Uterus (tissue), 4 donors: ENCODE results near the gene MKLN1. TPM values are rescaled to one million over a fixed set of nuclear protein-coding genes. Genes with fewer than 3 reads are reported as not detected.

Experiments used
- DNase-seq, 2 donors: peaks; one replicate each; pipeline ENCODE4 v3.0.0-alpha.2; 2019 to 2020
- H3K27ac ChIP-seq, 2 donors: fragments of 200-600 bp; sonication (generic); 1 replicate in 1 of 2; 2 replicates in 1 of 2; pipeline ENCODE4 v1.5.1; 2016 to 2018
- H3K27me3 ChIP-seq, 2 donors: fragments of 200-600 bp; sonication (generic); one replicate each; pipeline ENCODE4 v1.5.1; 2018 to 2019; ENCODE audit warnings: control low read depth in 1 of 2
- H3K36me3 ChIP-seq, 2 donors: fragments of 200-600 bp; sonication (generic); one replicate each; pipeline ENCODE4 v1.5.1; 2019; ENCODE audit warnings: control low read depth in 1 of 2
- H3K4me1 ChIP-seq, 2 donors: fragments of 200-600 bp; sonication (generic); one replicate each; pipeline ENCODE4 v1.5.1; 2018 to 2019; ENCODE audit warnings: control low read depth in 1 of 2
- H3K4me3 ChIP-seq, 2 donors: fragments of 200-600 bp; sonication (generic); 1 replicate in 1 of 2; 2 replicates in 1 of 2; pipeline ENCODE4 v1.5.1; 2018 to 2019; ENCODE audit warnings: mild to moderate bottlenecking in 1 of 2
- H3K9me3 ChIP-seq, 2 donors: fragments of 200-600 bp; sonication (generic); one replicate each; pipeline ENCODE4 v1.5.1; 2019; ENCODE audit warnings: control low read depth in 1 of 2
- POLR2A ChIP-seq, 2 donors: fragments of 450-650 bp; IDR thresholded peaks; one replicate each; pipeline ENCODE4 v1.6.1; 2016; ENCODE audit warnings: antibody characterized with exemption in 2 of 2, mild to moderate bottlenecking in 1 of 2, moderate library complexity in 1 of 2
- intact Hi-C: fragments of 100-400 bp; cut with DNase I; formaldehyde crosslinking; loops from one replicate; pipeline ENCODE4 v1.15.1; 2023; ENCODE audit warnings: low total_unique reads
- total RNA-seq, 4 donors: library from RNA; depleted of rRNA in 3 of 4; stranded (reverse); fragments of >200 nt in 3 of 4; gene quantifications; one replicate each; pipeline versions ENCODE4 v1.1.0 to v1.2.4, GENCODE V29; 2014 to 2023
- TF ChIP-seq, protein P1 (sequence below), 4 experiments: fragments of 200-600 bp in 2 of 4; fragments of 450-650 bp in 2 of 4; sonication (generic) in 2 of 4; IDR thresholded peaks; one replicate each; pipeline ENCODE4 v1.5.1; 2016 to 2019; ENCODE audit warnings: antibody characterized with exemption in 4 of 4, mild to moderate bottlenecking in 2 of 4, moderate library complexity in 1 of 4
- donor health status: DM: yes; HTN: yes; CAD: no.

The MKLN1 gene
- total RNA-seq, 4 donors from 2014 or later: 52.9 to 311 (median 128) TPM

DNA sequence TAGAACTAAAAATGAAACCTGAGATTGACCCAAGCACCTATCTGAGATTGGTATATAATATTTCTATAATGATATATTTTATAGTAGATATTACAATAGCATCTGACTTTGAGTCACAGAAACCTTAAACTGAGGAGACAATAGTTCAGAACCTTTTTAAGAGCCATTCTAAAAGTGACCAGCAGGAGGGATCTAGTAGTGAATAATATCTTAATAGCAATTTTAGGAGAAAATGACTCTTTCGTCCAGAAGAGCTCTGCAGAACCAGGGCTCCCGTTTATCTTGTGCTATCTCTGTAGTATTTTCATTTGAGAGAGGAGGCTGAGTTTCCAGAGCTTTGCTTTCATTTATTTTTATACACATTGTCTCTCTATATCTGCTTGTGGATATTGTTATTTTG lies 160.7 kb downstream of the MKLN1 start:
- Histone ChIP-seq H3K4me3 (no peak overlapping the region), H3K9me3 (no peaks in the 10 kb centered on the region), H3K27me3 (no peaks in the 10 kb centered on the region), H3K36me3 (no peaks in the 10 kb centered on the region), H3K4me1 (no peaks in the 10 kb centered on the region), H3K27ac (no peak overlapping the region)
- no peak for DNase-seq
- intact Hi-C loops: no loop called here
- TF ChIP-seq, protein P1, sequence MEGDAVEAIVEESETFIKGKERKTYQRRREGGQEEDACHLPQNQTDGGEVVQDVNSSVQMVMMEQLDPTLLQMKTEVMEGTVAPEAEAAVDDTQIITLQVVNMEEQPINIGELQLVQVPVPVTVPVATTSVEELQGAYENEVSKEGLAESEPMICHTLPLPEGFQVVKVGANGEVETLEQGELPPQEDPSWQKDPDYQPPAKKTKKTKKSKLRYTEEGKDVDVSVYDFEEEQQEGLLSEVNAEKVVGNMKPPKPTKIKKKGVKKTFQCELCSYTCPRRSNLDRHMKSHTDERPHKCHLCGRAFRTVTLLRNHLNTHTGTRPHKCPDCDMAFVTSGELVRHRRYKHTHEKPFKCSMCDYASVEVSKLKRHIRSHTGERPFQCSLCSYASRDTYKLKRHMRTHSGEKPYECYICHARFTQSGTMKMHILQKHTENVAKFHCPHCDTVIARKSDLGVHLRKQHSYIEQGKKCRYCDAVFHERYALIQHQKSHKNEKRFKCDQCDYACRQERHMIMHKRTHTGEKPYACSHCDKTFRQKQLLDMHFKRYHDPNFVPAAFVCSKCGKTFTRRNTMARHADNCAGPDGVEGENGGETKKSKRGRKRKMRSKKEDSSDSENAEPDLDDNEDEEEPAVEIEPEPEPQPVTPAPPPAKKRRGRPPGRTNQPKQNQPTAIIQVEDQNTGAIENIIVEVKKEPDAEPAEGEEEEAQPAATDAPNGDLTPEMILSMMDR (IDR thresholded peaks at IDR 0.05): peak in 1 of 4 experiments; percentile 14
- TF ChIP-seq POLR2A (IDR thresholded peaks at IDR 0.05): no peak

DNA sequence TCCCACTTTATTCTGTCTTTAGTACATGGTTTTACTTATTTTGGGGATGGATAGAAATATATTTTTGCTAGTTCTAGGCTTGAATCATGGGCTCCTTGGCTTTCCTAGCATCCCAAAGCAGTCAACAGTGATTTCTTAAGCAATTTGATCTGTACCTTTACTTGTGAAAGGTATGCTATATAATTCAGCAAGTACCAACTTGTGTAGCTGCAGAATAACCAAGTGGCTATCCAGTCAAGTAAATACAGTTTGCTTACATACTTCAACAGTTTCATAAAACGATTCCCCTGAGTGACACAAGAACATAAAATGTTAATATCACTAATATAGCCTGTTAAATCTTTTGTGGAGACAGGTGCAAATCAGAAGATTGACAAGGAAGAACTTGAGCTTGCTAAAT lies 161.5 kb downstream of the MKLN1 start:
- Histone ChIP-seq H3K36me3 (no peaks in the 10 kb centered on the region), H3K9me3 (no peaks in the 10 kb centered on the region)
- TF ChIP-seq, protein P1 (IDR thresholded peaks at IDR 0.05): no peak
- no peak for TF ChIP-seq POLR2A (IDR thresholded peaks at IDR 0.05)

DNA sequence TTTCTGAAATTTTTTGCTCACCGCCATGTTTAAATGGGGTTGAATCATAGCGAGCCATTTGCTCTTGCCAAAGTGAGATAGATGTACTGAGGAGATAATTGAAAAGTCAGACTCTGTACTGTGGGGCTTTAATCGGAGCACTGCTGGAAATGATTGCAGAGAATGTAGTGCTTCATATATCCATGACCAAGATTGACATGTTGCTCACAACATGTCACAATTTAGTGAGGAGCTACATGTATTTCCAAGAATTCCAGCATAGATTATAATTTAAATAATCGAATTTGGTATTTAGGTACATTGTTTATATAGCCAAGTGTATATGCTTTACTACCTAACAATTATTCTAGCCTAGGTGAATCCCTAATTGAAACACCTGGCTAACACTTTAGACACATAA lies 162.2 kb downstream of the MKLN1 start:
- Histone ChIP-seq H3K27ac (no peak overlapping the region), H3K9me3 (no peaks in the 10 kb centered on the region), H3K4me1 (no peaks in the 10 kb centered on the region), H3K4me3 (no peak overlapping the region), H3K27me3 (no peaks in the 10 kb centered on the region), H3K36me3 (no peaks in the 10 kb centered on the region)
- TF ChIP-seq, protein P1 (IDR thresholded peaks at IDR 0.05): no peak
- TF ChIP-seq POLR2A (IDR thresholded peaks at IDR 0.05): no peak
- DNase-seq: no peak
- intact Hi-C loops: no loop called here

More for the DNA sequence above, 161.5 kb downstream of the MKLN1 start:
- intact Hi-C loops: no loop called here
- H3K27me3 ChIP-seq: no peaks in the 10 kb centered on the region
- no peak for DNase-seq
- H3K4me1 ChIP-seq: no peaks in the 10 kb centered on the region
- H3K4me3 ChIP-seq: no peak overlapping the region
- H3K27ac ChIP-seq: no peak overlapping the region

DNA sequence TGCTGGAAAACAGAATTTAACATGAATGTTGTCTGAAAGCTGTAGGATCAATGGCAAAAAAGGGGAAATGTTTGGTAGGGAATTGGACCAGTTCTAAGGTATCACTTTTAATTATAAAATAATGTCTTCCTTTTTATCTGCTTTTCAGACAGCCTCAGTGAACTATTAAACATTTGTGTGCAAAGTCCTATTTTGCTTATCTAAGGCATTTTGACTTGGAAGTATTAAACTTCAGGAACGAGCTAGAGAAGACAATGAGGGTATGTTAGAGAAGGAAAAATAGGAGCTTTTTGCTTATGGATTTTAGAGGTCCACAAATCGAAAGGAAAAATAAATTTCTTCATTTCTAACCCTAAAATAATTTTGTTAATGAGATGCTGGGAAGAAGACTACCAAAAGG lies 165.4 kb downstream of the MKLN1 start:
- TF ChIP-seq POLR2A (IDR thresholded peaks at IDR 0.05): no peak
- TF ChIP-seq, protein P1 (IDR thresholded peaks at IDR 0.05): no peak
- intact Hi-C loops: no loop called here
- Histone ChIP-seq H3K27ac (no peak overlapping the region), H3K27me3 (no peaks in the 10 kb centered on the region), H3K36me3 (no peaks in the 10 kb centered on the region), H3K4me1 (no peaks in the 10 kb centered on the region), H3K4me3 (no peak overlapping the region), H3K9me3 (no peaks in the 10 kb centered on the region)
- no peak for DNase-seq

DNA sequence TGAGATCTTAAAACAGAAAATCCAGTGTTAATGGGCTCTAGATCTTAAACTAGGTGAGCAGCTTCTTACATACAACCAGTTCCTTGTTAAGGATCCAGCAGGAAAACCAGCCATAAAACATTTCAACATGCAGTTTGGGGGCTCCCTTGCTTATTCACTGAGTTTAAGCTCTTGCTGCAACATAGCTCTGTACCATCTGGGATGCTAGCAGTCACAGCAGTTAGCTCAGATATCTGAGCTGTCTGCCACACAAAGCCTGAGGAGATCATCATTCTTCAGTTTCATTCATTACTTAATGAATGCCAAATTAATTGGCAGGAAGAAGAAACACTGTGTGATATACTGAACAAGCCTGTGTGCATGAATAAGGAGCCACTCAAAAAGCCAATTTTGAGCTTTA lies 165.9 kb downstream of the MKLN1 start:
- H3K27me3 ChIP-seq: no peaks in the 10 kb centered on the region
- H3K4me1 ChIP-seq: no peaks in the 10 kb centered on the region
- intact Hi-C loops: no loop called here
- no peaks in the 10 kb centered on the region for H3K36me3 ChIP-seq
- no peak for DNase-seq
- TF ChIP-seq, protein P1 (IDR thresholded peaks at IDR 0.05): no peak
- TF ChIP-seq POLR2A (IDR thresholded peaks at IDR 0.05): no peak
- H3K27ac ChIP-seq: no peak overlapping the region
- no peak overlapping the region for H3K4me3 ChIP-seq
- no peaks in the 10 kb centered on the region for H3K9me3 ChIP-seq
